Putamen (tissue), 1 donor: ENCODE results near the gene FBXL13.
"Not testable (repeated sequence)": the region's sequence is repeated elsewhere in the genome, so short reads cannot be mapped to it uniquely, and the experiment has no call there.

Experiments used
- DNase-seq: peaks from one replicate; pipeline ENCODE4 v3.0.0-alpha.2; 2016; ENCODE audit warnings: low spot score

Gene FBXL13

GRCh38 chr7:103023578-103023977 lies 51.0 kb downstream of the FBXL13 start:
- not testable (repeated sequence) for DNase-seq

- DNase-seq, result not testable (repeated sequence)
Observed at GRCh38 chr7:103021490-103021889, 53.1 kb downstream of the FBXL13 start.

- DNase-seq, result not testable (repeated sequence)
Observed at GRCh38 chr7:103020876-103021275, 53.7 kb downstream of the FBXL13 start.

- not testable (repeated sequence) for DNase-seq
Observed at GRCh38 chr7:103018295-103018694, 56.3 kb downstream of the FBXL13 start.

GRCh38 chr7:103011650-103012049 lies 62.9 kb downstream of the FBXL13 start:
- DNase-seq, result no peak

- DNase-seq, result no peak
Observed at GRCh38 chr7:103010211-103010610, 64.4 kb downstream of the FBXL13 start.

GRCh38 chr7:103009466-103010185 lies 65.0 kb downstream of the FBXL13 start:
- no peak for DNase-seq

- DNase-seq, result no peak
Observed at GRCh38 chr7:103003004-103003403, 71.6 kb downstream of the FBXL13 start.

- DNase-seq, result no peak
Observed at GRCh38 chr7:103001210-103001609, 73.4 kb downstream of the FBXL13 start.

GRCh38 chr7:102996957-102997356 lies 77.6 kb downstream of the FBXL13 start:
- no peak for DNase-seq

- DNase-seq, result not testable (repeated sequence)
Observed at GRCh38 chr7:102995609-102996008, 79.0 kb downstream of the FBXL13 start.

GRCh38 chr7:102994567-102994966 lies 80.0 kb downstream of the FBXL13 start:
- no peak for DNase-seq

GRCh38 chr7:102993718-102994029 lies 80.9 kb downstream of the FBXL13 start:
- DNase-seq, result no peak

- DNase-seq, result no peak
Observed at GRCh38 chr7:102992938-102993717, 81.5 kb downstream of the FBXL13 start.

- DNase-seq, result no peak
Observed at GRCh38 chr7:102992509-102992937, 82.1 kb downstream of the FBXL13 start.

- peak; percentile 47 for DNase-seq
Observed at GRCh38 chr7:102991540-102992214, 82.9 kb downstream of the FBXL13 start.

GRCh38 chr7:102991077-102991539 lies 83.5 kb downstream of the FBXL13 start:
- peak; percentile 6 for DNase-seq

- DNase-seq, result no peak
Observed at GRCh38 chr7:102990642-102991041, 84.0 kb downstream of the FBXL13 start.

- DNase-seq, result no peak
Observed at GRCh38 chr7:102988631-102989560, 85.7 kb downstream of the FBXL13 start.

GRCh38 chr7:102988088-102988487 lies 86.5 kb downstream of the FBXL13 start:
- DNase-seq, result no peak

GRCh38 chr7:102985176-102985783 lies 89.3 kb downstream of the FBXL13 start:
- no peak for DNase-seq
